Erythroblast (primary cell): Measurements from ENCODE around the gene SPO11.

ENCODE experiments used
- GATA1 ChIP-seq: IDR thresholded peaks from 2 replicates; pipeline ENCODE4 v1.6.1; 2011; ENCODE audit warnings: low read depth, mild to moderate bottlenecking, control low read depth, low read length, moderate library complexity
- POLR2A ChIP-seq: IDR thresholded peaks from 2 replicates; pipeline ENCODE4 v1.6.1; 2011; ENCODE audit warnings: mild to moderate bottlenecking, low read length

GRCh38 chr20:57317316-57317788 lies 12.3 kb upstream of the SPO11 start:
- TF ChIP-seq POLR2A (no peak), GATA1 (no peak)
